ENCODE measurements around the gene LIN7A. TPM values are rescaled to one million over a fixed set of nuclear protein-coding genes. Genes with fewer than 3 reads are reported as not detected.

The LIN7A gene
- total and polyA plus RNA-seq, 2 of the 8 experiments (the other 6 are each of a cell fraction or from before 2014, with no cell fraction given), result 5.8 to 22.0 TPM

DNA sequence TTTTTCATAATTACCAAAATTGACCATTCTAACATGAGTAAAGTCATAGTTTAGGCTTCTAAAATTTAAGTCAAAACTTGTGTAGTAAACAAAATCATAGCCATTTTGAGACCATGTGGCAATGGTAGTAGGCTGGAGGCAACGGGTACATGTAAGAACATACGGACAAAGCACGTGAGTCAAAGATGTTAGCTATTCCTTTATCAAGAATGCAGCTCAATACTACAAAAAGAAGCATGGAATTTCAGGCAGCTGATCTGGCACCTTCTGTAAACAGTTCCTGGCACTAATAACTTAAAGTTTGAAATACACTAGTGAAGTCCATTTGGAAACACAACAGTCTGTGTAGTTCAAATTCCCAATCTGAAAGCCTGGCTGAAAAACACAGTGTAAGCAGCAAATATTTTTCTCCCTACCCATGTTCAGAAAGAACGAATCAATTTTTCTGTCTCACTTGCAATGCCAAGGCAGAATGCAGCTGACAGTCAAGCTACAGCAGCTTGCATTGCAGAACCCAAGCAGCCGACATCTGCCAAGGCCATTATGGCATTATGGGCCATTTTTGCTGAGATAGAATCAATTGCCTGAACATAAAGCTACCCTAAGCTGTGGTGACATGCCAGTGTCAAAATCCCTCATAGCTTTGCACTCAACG, 191.8 kb downstream of the LIN7A start (continued):
- TF ChIP-seq CBX5 (IDR thresholded peaks at IDR 0.05; ENCODE audit: low read depth, low read length), result no peak
- no peak for TF ChIP-seq SIRT6 (IDR thresholded peaks at IDR 0.05; ENCODE audit: low read length)
- no peak for TF ChIP-seq POLR2A (IDR thresholded peaks at IDR 0.05; ENCODE audit: control extremely low read depth in 1 of 2, low read depth in 2 of 2, low read length in 2 of 2)
- TF ChIP-seq ZNF274 (IDR thresholded peaks at IDR 0.05; ENCODE audit: borderline replicate concordance, extremely low read depth, low read length), result no peak
- no peak for TF ChIP-seq GTF2F1 (IDR thresholded peaks at IDR 0.05; ENCODE audit: borderline replicate concordance, low read depth, low read length)

MicroRNAs encoded within 50 kb of the gene (microRNA counts, 767-probe panel; counts per million panel counts)
- microRNA hsa-miR-617, result 879 counts per million, percentile 95 among the panel's probes with 10 or more counts
- 879 counts per million, percentile 95 among the panel's probes with 10 or more counts for microRNA hsa-miR-618

Small RNA genes lying within 50 kb of the gene (microRNA-seq; reads per million reads assigned to microRNA genes)
- gene MIR617 (ENCODE audit: borderline microRNAs expressed in 2 of 2, borderline number of aligned reads in 2 of 2, borderline replicate concordance in 1 of 2), result 0 reads per million in 2 experiments
- 2.4 to 2.8 reads per million in 2 experiments for gene MIR618 (ENCODE audit: borderline microRNAs expressed in 2 of 2, borderline number of aligned reads in 2 of 2, borderline replicate concordance in 1 of 2)

Small RNA genes lying within 50 kb of the gene (small RNA-seq; reads per million reads assigned to genes)
- gene MIR617 (ENCODE audit: insufficient read depth) (not detected), gene MIR618 (ENCODE audit: insufficient read depth) (22.5 reads per million, percentile 92 among the genes with 10 or more reads in this experiment)

Other genes with a start within 250 kb of the LIN7A start
- not detected in 2 replicates for gene MYF6, start 230.3 kb downstream of the LIN7A start, total RNA-seq (2021; fragmentation: NEBNext Ultra II Directional; extraction: Animal tissue kit (Norgen Biotek cat#: 25700))
- gene MYF6, start 230.3 kb downstream of the LIN7A start, polyA plus RNA-seq (2011; rRNA removed), result 0.31 and 0.39 TPM in 2 replicates
- not detected in 2 replicates for gene MYF5, start 221.0 kb downstream of the LIN7A start, total RNA-seq (2021; fragmentation: NEBNext Ultra II Directional; extraction: Animal tissue kit (Norgen Biotek cat#: 25700))
- 0.09 TPM in 2 replicates for gene MYF5, start 221.0 kb downstream of the LIN7A start, polyA plus RNA-seq (2011; rRNA removed)
- 22.7 and 24.0 TPM in 2 replicates for gene ACSS3, start 140.1 kb upstream of the LIN7A start, total RNA-seq (2021; fragmentation: NEBNext Ultra II Directional; extraction: Animal tissue kit (Norgen Biotek cat#: 25700))
- 12.9 and 14.4 TPM in 2 replicates for gene ACSS3, start 140.1 kb upstream of the LIN7A start, polyA plus RNA-seq (2011; rRNA removed)